DLD1 (cell line): ENCODE results near the gene DCHS2.
"Not testable (repeated sequence)": the region's sequence is repeated elsewhere in the genome, so short reads cannot be mapped to it uniquely, and the experiment has no call there.

Source experiments
- in situ Hi-C: cut with HindIII; loops from 2 replicates; pipeline ENCODE4 v1.10.0; 2017; ENCODE audit warnings: low sequenced_read_pairs

The DCHS2 gene

DNA sequence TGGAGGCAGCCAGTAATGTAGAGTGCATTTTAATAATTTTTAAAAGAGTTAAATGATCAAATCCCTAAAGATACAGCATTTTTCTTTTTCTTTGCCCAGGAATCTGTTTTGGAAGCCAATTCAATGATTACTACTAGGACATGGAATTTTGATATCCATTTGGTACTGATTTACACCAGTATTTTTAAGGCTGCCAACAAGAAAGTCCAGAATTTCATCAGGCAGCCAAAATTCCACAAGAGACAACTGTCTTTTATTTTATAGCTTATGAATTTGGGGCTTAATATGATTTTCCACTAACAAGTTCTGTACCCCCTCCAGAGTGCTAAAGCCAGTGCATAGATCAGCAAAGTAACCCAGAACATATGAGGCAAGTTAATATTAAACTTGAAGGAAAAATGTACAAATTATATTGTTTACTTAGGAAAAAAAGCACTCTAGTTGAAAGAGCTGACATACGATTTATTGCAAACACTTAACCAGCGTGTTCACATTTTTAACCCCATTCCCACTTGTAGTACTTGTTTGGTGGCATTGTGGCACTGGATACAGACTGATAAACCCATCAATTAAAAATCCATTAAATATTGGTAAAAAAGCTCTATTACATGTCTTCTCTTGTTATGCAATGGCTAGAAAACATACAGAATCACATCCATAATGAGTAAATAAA, 259.7 kb downstream of the DCHS2 start:
- in situ Hi-C loops, result no loop called here

GRCh38 chr4:154230723-154231122, 260.9 kb downstream of the DCHS2 start:
- in situ Hi-C loops, result no loop called here

DNA sequence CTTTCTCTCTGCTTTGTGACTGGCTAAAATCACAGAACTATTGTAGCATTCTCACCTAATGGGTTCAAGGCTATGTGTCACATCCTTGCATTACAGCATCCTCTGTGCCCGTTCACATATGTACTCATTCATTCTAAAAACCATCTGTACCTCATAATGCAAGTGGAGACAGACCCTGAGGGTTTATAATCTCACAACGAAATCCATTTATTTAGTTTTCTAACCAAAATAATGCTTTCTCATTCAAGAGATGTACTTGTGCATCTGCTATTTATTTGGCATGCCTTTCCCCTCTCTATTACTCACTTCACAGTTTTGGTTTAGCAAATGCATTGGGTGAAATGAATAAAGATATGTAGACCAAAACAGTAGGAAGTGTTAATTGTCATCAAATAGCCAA, 261.5 kb downstream of the DCHS2 start:
- in situ Hi-C loops, result no loop called here

GRCh38 chr4:154222875-154223274, 268.7 kb downstream of the DCHS2 start:
- in situ Hi-C loops, result no loop called here

DNA sequence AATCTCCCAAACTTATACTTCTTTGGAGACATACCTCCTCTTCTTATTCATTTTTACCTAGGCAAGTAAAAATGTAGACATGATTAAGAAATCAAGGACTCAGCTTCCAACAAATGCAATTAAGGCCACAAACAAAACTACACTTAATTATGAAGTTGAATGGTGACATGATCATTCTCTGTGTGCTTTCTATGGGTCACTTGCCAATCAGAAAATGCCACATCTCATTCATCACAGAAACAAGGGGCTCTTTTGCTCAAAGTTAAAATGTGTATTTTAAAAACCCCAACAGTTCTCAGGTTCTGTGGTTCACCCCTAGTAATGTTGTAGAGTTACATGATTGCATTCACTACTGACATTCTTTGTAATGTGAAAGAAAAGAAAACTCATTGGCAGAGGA, 273.5 kb downstream of the DCHS2 start:
- in situ Hi-C loops, result no loop called here

DNA sequence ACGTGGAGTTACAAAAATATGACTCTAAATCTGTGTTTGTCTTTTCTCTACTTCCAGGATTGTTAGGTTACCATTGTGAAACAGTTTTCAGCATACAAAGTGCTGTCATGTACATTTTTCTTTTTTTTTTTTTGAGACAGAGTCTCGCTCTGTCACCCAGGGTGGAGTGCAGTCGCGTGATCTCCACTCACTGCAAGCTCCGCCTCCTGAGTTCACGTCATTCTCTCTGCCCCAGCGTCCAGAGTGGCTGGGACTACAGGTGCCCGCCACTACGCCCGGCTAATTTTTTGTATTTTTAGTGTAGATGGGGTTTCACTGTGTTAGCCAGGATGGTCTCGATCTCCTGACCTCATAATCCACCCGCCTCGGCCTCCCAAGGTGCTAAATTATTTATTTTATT, 274.2 kb downstream of the DCHS2 start:
- in situ Hi-C loops, result not testable (repeated sequence)

DNA sequence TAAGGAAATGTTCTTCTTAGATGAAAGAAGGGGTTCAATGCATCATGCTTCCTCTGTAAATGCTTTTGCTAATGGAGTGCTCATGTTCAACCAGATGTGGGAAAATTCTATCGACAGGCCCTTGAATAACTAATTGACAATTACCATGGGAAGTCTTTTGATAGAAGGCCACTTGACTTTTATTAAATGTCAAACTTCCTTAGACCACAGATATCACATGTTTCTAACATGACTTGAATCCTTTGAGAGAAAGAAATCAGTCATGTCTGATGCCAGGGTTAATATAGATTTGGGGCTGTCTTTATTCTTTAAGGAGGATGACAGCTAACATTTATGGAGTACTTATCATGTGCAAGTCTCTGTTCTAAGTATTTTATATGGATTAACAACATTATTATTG, 280.1 kb downstream of the DCHS2 start:
- in situ Hi-C loops, result no loop called here

DNA sequence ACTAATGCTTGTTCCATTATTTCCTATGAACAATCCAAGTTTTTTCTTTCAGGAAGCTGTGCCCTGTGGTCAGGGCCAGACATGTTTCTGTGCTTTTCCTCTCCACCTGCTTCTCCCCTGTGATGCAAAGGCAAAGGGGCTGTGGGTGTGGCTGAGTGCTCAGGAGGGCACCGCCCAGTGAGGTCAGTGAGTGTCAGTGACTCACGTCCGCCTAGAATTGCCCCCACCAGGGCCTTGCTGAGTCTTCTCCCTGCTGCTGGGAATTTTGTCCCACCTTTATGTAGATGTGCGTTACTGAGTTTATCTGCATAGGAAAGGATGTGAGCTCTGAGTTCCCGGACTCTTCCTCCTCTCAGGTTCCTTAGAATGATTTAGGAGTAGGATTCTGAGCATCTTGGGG, 283.2 kb downstream of the DCHS2 start:
- in situ Hi-C loops, result no loop called here

DNA sequence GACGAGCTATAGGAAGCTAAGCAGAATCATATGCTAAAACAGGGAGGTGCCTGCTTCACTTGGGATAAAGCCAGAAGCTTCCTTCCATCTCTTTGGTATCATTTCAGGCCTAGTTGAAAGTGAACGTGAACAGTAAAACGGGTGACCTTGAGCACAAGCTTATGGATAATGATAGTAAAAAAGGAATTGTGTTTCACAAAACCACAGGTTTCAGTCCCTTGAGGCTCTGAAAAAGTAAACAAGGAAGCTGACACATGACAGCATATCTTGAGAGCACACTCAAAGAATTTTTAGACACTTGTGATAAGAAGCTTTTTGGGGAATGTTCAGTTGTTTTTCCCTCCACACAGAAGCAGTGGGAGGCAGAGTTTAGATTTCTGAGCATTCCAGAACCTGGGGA, 286.1 kb downstream of the DCHS2 start:
- in situ Hi-C loops, result no loop called here

GRCh38 chr4:154194649-154195048, 296.9 kb downstream of the DCHS2 start:
- in situ Hi-C loops, result no loop called here

DNA sequence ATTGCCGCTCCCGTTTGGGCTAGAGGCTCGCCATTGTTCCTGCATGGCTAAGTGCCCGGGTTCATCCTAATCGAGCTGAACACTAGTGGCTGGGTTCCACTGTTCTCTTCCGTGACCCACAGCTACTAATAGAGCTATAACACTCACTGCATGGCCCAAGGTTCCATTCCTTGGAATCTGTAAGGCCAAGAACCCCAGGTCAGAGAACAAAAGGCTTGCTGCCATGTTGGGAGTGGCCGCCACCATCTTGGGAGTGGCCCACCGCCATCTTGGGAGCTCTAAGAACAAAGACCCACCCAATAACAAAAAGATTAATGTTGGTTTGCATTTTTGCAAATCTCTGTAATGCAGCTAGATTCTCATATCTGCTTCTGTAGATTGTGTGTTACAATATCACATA, 299.0 kb downstream of the DCHS2 start:
- in situ Hi-C loops, result no loop called here

GRCh38 chr4:154189346-154189745, 302.3 kb downstream of the DCHS2 start:
- in situ Hi-C loops, result no loop called here

GRCh38 chr4:154186888-154187287, 304.7 kb downstream of the DCHS2 start:
- in situ Hi-C loops, result no loop called here

- in situ Hi-C loops, result no loop called here
These were observed 305.6 kb downstream of the DCHS2 start for GRCh38 chr4:154186035-154186434.

GRCh38 chr4:154184238-154184637, 307.4 kb downstream of the DCHS2 start:
- in situ Hi-C loops, result no loop called here

DNA sequence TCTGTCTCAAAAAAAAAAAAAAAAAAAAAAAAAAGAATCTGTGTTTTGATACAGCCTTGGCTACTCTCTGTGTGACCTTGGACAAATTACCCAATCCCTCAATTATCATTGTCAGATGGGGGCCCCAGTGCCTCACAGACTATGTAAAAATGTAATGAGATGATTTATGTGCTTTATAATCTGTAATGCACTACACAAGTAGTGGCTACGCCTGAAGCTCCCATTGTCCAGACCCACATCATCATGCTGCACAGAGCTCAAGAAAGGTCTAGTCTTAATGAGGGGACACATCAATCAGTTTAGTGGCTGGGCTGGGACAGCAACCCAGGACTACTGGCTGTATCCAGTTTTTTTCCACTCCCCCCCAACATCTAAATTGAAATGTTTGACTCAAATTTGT, 308.3 kb downstream of the DCHS2 start:
- in situ Hi-C loops, result no loop called here
